GM12892 (cell line): Measurements from ENCODE around the gene ST3GAL6.

ENCODE experiments used
- POLR2A ChIP-seq: IDR thresholded peaks from 2 replicates; pipeline ENCODE4 v1.6.1; 2011; ENCODE audit warnings: low read depth, low read length, control low read depth
- POLR2AphosphoS5 ChIP-seq: IDR thresholded peaks from 2 replicates; pipeline ENCODE4 v1.6.1; 2011; ENCODE audit warnings: low read depth, low read length, control low read depth

- no peak for TF ChIP-seq POLR2A
- TF ChIP-seq POLR2AphosphoS5: no peak
Measured at GRCh38 chr3:98826126-98826525, 63.0 kb downstream of the ST3GAL6 start.
